Hepatocyte (in vitro differentiated cells): Measurements from ENCODE around the gene STARD5. TPM values are rescaled to one million over a fixed set of nuclear protein-coding genes. Genes with fewer than 3 reads are reported as not detected.

Experiments used
- DNase-seq: peaks from one replicate; pipeline ENCODE4 v3.0.0-alpha.2; 2016; ENCODE audit warnings: low spot score
- H2AFZ ChIP-seq: fragments of 200-600 bp; sonication (generic); 2 replicates; pipeline ENCODE4 v1.6.0; 2016; ENCODE audit warnings: antibody characterized with exemption, mild to moderate bottlenecking
- H3K27ac ChIP-seq: fragments of 200-600 bp; sonication (generic); 2 replicates; pipeline ENCODE4 v1.5.1; 2016; ENCODE audit warnings: mild to moderate bottlenecking
- H3K27me3 ChIP-seq: fragments of 200-600 bp; sonication (generic); 2 replicates; pipeline ENCODE4 v1.6.1; 2016
- H3K36me3 ChIP-seq: fragments of 200-600 bp; sonication (generic); replicated peaks from 2 replicates; pipeline ENCODE4 v1.5.1; 2016; ENCODE audit warnings: low read depth; ENCODE audit not compliant: insufficient read depth
- H3K4me1 ChIP-seq: fragments of 200-600 bp; sonication (generic); 2 replicates; pipeline ENCODE4 v1.5.1; 2016; ENCODE audit warnings: mild to moderate bottlenecking, moderate library complexity; ENCODE audit not compliant: insufficient read depth
- H3K4me2 ChIP-seq: fragments of 200-600 bp; sonication (generic); 2 replicates; pipeline ENCODE4 v1.6.0; 2016
- H3K4me3 ChIP-seq: fragments of 200-600 bp; sonication (generic); 2 replicates; pipeline ENCODE4 v1.5.1; 2016; ENCODE audit warnings: mild to moderate bottlenecking
- H3K79me2 ChIP-seq: fragments of 200-600 bp; sonication (generic); 2 replicates; pipeline ENCODE4 v1.6.0; 2017; ENCODE audit warnings: mild to moderate bottlenecking
- H3K9me2 ChIP-seq: fragments of 200-600 bp; sonication (generic); replicated peaks from 2 replicates; pipeline ENCODE4 v1.6.0; 2017; ENCODE audit warnings: mild to moderate bottlenecking; ENCODE audit not compliant: insufficient read depth
- H3K9me3 ChIP-seq: fragments of 200-600 bp; sonication (generic); 2 replicates; pipeline ENCODE4 v1.5.1; 2016; ENCODE audit warnings: low read depth, mild to moderate bottlenecking
- H4K20me1 ChIP-seq: fragments of 200-600 bp; sonication (generic); 2 replicates; pipeline ENCODE4 v1.6.0; 2016; ENCODE audit warnings: mild to moderate bottlenecking; ENCODE audit not compliant: insufficient read depth, poor library complexity, severe bottlenecking
- EZH2 ChIP-seq: fragments of 200-600 bp; sonication (generic); IDR thresholded peaks from 2 replicates; pipeline ENCODE4 v1.6.1; 2016; ENCODE audit warnings: antibody characterized with exemption, mild to moderate bottlenecking, borderline replicate concordance
- EZH2phosphoT487 ChIP-seq: fragments of 200-600 bp; sonication (generic); IDR thresholded peaks from one replicate; pipeline ENCODE4 v1.6.1; 2018; ENCODE audit warnings: antibody characterized with exemption, mild to moderate bottlenecking, low read depth, moderate library complexity; ENCODE audit not compliant: unreplicated experiment, severe bottlenecking
- WGBS: methylation state at CpG from one replicate; pipeline ENCODE4 v1.1.6; 2016; ENCODE audit warnings: low lambda C conversion rate; ENCODE audit errors: missing lambda C conversion rate; 5-methylcytosine and 5-hydroxymethylcytosine counted together
- polyA plus RNA-seq: library from polyadenylated mRNA; unstranded; fragments of >200 nt; fragmentation: Nextera tagmentation; extraction: Ambion mirVana; gene quantifications from 2 replicates; pipeline ENCODE4 v1.2.1, GENCODE V29; 2016
- total RNA-seq: library from RNA; depleted of rRNA; stranded (reverse); fragments of >200 nt; gene quantifications from 2 replicates; pipeline ENCODE4 v1.2.3, GENCODE V29; 2014
- TF ChIP-seq, protein P1 (sequence below): fragments of 200-600 bp; sonication (generic); IDR thresholded peaks from 2 replicates; pipeline ENCODE4 v1.5.1; 2016; ENCODE audit warnings: antibody characterized with exemption, mild to moderate bottlenecking; ENCODE audit not compliant: poor library complexity

STARD5 gene
- total and polyA plus RNA-seq, 2 experiments from 2014 or later: 7.2 to 13.7 TPM

DNA sequence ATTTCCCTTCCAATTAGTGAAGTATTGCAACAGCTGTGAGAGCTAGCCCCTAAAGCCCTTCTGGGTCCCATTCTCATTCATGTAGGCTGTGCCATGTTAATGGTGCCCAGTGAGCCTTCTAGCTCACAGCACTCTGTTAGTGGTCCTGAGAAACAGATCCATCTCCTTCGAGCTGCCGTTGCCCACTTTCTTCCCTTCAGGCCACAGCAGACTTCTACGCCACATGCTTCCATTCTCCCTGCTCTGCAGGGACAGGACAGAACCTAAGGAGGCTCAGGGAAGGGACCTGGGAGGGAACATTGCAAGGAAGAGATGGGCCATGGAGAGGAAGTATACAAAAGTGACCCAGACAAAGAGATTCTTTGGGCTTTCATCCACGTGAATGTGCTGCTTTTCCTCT, 11.7 kb upstream of the STARD5 start:
- Histone ChIP-seq H3K4me3 (no peak overlapping the region), H3K4me1 (peaks cover 39% of the 10 kb centered on the region), H2AFZ (no peak overlapping the region), H3K27me3 (no peaks in the 10 kb centered on the region), H3K4me2 (no peak overlapping the region), H3K27ac (peak overlapping the region; percentile 38), H3K9me2 (no peaks in the 10 kb centered on the region), H3K9me3 (no peaks in the 10 kb centered on the region), H4K20me1 (no peaks in the 10 kb centered on the region), H3K79me2 (no peaks in the 10 kb centered on the region), H3K36me3 (no peaks in the 10 kb centered on the region)
- TF ChIP-seq EZH2phosphoT487 (no peak), EZH2 (no peak)
- TF ChIP-seq, protein P1, sequence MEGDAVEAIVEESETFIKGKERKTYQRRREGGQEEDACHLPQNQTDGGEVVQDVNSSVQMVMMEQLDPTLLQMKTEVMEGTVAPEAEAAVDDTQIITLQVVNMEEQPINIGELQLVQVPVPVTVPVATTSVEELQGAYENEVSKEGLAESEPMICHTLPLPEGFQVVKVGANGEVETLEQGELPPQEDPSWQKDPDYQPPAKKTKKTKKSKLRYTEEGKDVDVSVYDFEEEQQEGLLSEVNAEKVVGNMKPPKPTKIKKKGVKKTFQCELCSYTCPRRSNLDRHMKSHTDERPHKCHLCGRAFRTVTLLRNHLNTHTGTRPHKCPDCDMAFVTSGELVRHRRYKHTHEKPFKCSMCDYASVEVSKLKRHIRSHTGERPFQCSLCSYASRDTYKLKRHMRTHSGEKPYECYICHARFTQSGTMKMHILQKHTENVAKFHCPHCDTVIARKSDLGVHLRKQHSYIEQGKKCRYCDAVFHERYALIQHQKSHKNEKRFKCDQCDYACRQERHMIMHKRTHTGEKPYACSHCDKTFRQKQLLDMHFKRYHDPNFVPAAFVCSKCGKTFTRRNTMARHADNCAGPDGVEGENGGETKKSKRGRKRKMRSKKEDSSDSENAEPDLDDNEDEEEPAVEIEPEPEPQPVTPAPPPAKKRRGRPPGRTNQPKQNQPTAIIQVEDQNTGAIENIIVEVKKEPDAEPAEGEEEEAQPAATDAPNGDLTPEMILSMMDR: no peak
- WGBS: 89% methylated on average over 4 of the region's 4 CpGs
- no peak for DNase-seq

DNA sequence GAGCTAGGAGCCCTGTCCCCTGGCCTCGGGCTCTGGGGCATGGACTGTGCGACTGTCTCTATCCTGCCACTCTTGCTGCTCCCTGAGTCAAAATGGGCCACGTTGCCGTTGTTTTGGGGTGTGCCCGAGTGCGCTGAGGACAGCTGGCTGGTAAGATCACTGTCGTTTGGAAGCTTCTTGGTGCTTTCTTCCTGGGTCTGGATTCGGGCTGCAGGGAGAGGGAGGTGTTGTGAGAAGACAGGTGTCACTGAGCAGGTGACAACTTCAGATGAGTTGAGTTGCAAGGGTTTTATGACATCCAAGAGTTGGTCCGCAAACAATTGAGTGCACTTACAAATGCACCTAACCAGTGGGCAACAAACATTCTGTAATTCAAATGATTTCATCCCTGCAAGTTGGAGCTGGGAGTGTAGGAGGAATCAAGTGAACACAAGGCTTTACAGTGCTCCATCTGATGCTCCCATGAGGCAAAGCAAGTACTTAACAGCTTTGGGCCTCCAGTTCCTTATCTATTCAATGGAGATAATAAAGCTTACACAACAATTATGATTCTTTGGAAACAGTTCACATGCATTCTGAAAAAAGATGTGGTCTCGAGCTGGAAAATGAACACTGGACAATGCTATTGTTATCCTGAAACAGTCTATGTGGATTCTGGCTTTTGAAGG, 11.0 kb upstream of the STARD5 start:
- peak; percentile 48 for DNase-seq
- Histone ChIP-seq H3K9me3 (no peaks in the 10 kb centered on the region), H3K27me3 (no peaks in the 10 kb centered on the region), H3K4me1 (peaks cover 43% of the 10 kb centered on the region), H3K4me2 (no peak overlapping the region), H4K20me1 (no peaks in the 10 kb centered on the region), H3K79me2 (no peaks in the 10 kb centered on the region), H3K27ac (peak overlapping the region; percentile 70), H2AFZ (no peak overlapping the region), H3K9me2 (no peaks in the 10 kb centered on the region), H3K36me3 (no peaks in the 10 kb centered on the region), H3K4me3 (no peak overlapping the region)
- no peak for TF ChIP-seq EZH2
- TF ChIP-seq, protein P1: no peak
- TF ChIP-seq EZH2phosphoT487: no peak
- WGBS: 80% methylated on average over 10 of the region's 10 CpGs

DNA sequence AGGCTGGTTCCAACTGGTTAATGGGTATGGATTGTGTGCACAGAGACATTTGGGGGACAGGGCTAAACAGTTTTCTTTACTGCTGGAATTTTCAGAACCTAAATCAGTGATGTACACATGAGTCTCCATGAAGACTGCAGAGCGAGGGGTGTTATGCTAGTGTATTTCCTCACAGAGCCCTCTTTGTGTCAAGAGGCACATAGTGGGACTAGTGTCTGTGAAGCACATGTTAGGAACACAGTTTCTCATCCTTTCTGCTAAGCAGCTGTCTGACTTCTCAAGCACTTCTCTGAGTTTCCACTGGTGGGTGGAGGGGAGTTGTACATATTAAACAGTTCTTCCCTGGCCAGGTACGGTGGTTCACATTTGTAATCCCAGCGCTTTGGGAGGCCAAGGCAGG, 9.4 kb upstream of the STARD5 start:
- WGBS: 92% methylated on average over 3 of the region's 3 CpGs
- Histone ChIP-seq H3K4me3 (no peak overlapping the region), H3K27me3 (no peaks in the 10 kb centered on the region), H3K27ac (no peak overlapping the region), H2AFZ (no peak overlapping the region), H4K20me1 (no peaks in the 10 kb centered on the region), H3K9me2 (no peaks in the 10 kb centered on the region), H3K9me3 (no peaks in the 10 kb centered on the region), H3K79me2 (no peaks in the 10 kb centered on the region), H3K4me1 (peaks cover 38% of the 10 kb centered on the region), H3K4me2 (no peak overlapping the region), H3K36me3 (no peaks in the 10 kb centered on the region)
- TF ChIP-seq EZH2 (no peak), EZH2phosphoT487 (no peak)
- TF ChIP-seq, protein P1: no peak
- no peak for DNase-seq
